Thyroid gland (tissue), 4 donors: ENCODE results near the gene PDXK. TPM values are rescaled to one million over a fixed set of nuclear protein-coding genes. Genes with fewer than 3 reads are reported as not detected.
"Not testable (repeated sequence)": the region's sequence is repeated elsewhere in the genome, so short reads cannot be mapped to it uniquely, and the experiment has no call there.

Source experiments
- DNase-seq, 2 donors: peaks; one replicate each; pipeline ENCODE4 v3.0.0-alpha.2; 2019
- H3K27ac ChIP-seq, 3 donors: fragments of 200-600 bp; sonication (generic); 1 replicate in 2 of 3; 2 replicates in 1 of 3; pipeline ENCODE4 v1.5.1; 2016 to 2019; ENCODE audit warnings: mild to moderate bottlenecking in 1 of 3, moderate library complexity in 1 of 3
- H3K27me3 ChIP-seq: fragments of 200-600 bp; sonication (generic); one replicate; pipeline ENCODE4 v1.5.1; 2019
- H3K36me3 ChIP-seq, 2 donors: fragments of 200-600 bp; sonication (generic); one replicate each; pipeline ENCODE4 v1.5.1; 2016 to 2019
- H3K4me1 ChIP-seq, 2 donors: fragments of 200-600 bp; sonication (generic); one replicate each; pipeline ENCODE4 v1.5.1; 2017 to 2019
- H3K4me3 ChIP-seq, 3 donors: fragments of 200-600 bp; sonication (generic); replicated peaks in 1 of 3; 1 replicate in 2 of 3; 2 replicates in 1 of 3; pipeline ENCODE4 v1.5.1; 2016; ENCODE audit warnings: mild to moderate bottlenecking in 1 of 3
- H3K9me3 ChIP-seq: fragments of 200-600 bp; sonication (generic); one replicate; pipeline ENCODE4 v1.5.1; 2017
- CTCF ChIP-seq, 6 experiments: fragments of 200-600 bp in 3 of 6; fragments of 450-650 bp in 3 of 6; sonication (generic) in 3 of 6; IDR thresholded peaks; one replicate each; pipeline ENCODE4 v1.5.1; 2016 to 2019; ENCODE audit warnings: antibody characterized with exemption in 6 of 6, mild to moderate bottlenecking in 2 of 6, inconsistent platforms in 1 of 6, moderate library complexity in 1 of 6
- POLR2A ChIP-seq, 2 donors: fragments of 450-650 bp; IDR thresholded peaks; one replicate each; pipeline ENCODE4 v1.6.1; 2017; ENCODE audit warnings: antibody characterized with exemption in 2 of 2, mild to moderate bottlenecking in 2 of 2, moderate library complexity in 1 of 2
- WGBS, 2 donors: methylation state at CpG; one replicate each; pipeline ENCODE4 v1.1.5; 2017; 5-methylcytosine and 5-hydroxymethylcytosine counted together
- intact Hi-C: fragments of 100-400 bp; cut with DNase I; formaldehyde crosslinking; loops from one replicate; pipeline ENCODE4 v1.15.1; 2023
- total RNA-seq, 4 donors: library from RNA; depleted of rRNA; stranded (reverse); fragments of >200 nt; gene quantifications; one replicate each; pipeline ENCODE4 v1.2.3, GENCODE V29; 2016

The PDXK gene
- total RNA-seq, 4 donors from 2014 or later: 70.6 to 95.5 (median 92.4) TPM

- Histone ChIP-seq H3K4me1 (peaks cover 0 to 8% of the 10 kb centered on the region in 2 donors), H3K36me3 (peaks cover 7 to 10% of the 10 kb centered on the region in 2 donors), H3K4me3 (no peak overlapping the region), H3K27ac (no peak overlapping the region), H3K9me3 (no peaks in the 10 kb centered on the region), H3K27me3 (no peaks in the 10 kb centered on the region)
- DNase-seq: no peak
- intact Hi-C loops: no loop called here
- TF ChIP-seq POLR2A (IDR thresholded peaks at IDR 0.05) (no peak), CTCF (IDR thresholded peaks at IDR 0.05) (no peak)
- 82 to 84% methylated on average over 11 of the region's 11 CpGs for WGBS, 2 donors
Measured at GRCh38 chr21:43697758-43698643, 20.9 kb upstream of the PDXK start.

- H3K36me3 ChIP-seq, H3K27ac ChIP-seq: not testable (repeated sequence)
Measured at GRCh38 chr21:43699492-43699777, 19.5 kb upstream of the PDXK start.

GRCh38 chr21:43699933-43700599 lies 18.9 kb upstream of the PDXK start:
- Histone ChIP-seq H3K4me3 (no peak overlapping the region), H3K27me3 (no peaks in the 10 kb centered on the region), H3K9me3 (no peaks in the 10 kb centered on the region), H3K36me3 (no peaks in the 10 kb centered on the region), H3K4me1 (peaks cover 0 to 13% of the 10 kb centered on the region in 2 donors), H3K27ac (no peak overlapping the region)
- 74 to 79% methylated on average over 12 of the region's 13 CpGs for WGBS, 2 donors
- no peak for DNase-seq
- TF ChIP-seq POLR2A (IDR thresholded peaks at IDR 0.05): no peak
- no peak for TF ChIP-seq CTCF (IDR thresholded peaks at IDR 0.05)
- intact Hi-C loops: loop anchor here (5.0 kb wide), 1 partner anchor 38 kb away; no protein-coding TSS in a partner anchor

More at GRCh38 chr21:43699492-43699777, 19.5 kb upstream of the PDXK start:
- H3K27me3 ChIP-seq, H3K9me3 ChIP-seq, DNase-seq, H3K4me3 ChIP-seq, intact Hi-C loops: not testable (repeated sequence)
- 79 to 92% methylated on average over 5 of the region's 5 CpGs for WGBS, 2 donors
- H3K4me1 ChIP-seq: peaks cover 0 to 13% of the 10 kb centered on the region in 2 donors

GRCh38 chr21:43701936-43702784 lies 16.8 kb upstream of the PDXK start:
- 72% methylated on average over 26 to 27 of the region's 29 CpGs for WGBS, 2 donors

More at GRCh38 chr21:43701936-43702784, 16.8 kb upstream of the PDXK start:
- no peaks in the 10 kb centered on the region for H3K27me3 ChIP-seq
- no peak overlapping the region for H3K27ac ChIP-seq
- no peaks in the 10 kb centered on the region for H3K36me3 ChIP-seq
- H3K4me1 ChIP-seq: peaks cover 0 to 13% of the 10 kb centered on the region in 2 donors
- DNase-seq: no peak
- intact Hi-C loops: loop anchor here (5.0 kb wide), 1 partner anchor 40 kb away; no protein-coding TSS in a partner anchor
- H3K9me3 ChIP-seq: no peaks in the 10 kb centered on the region
- no peak overlapping the region for H3K4me3 ChIP-seq
- TF ChIP-seq POLR2A (IDR thresholded peaks at IDR 0.05): no peak
- no peak for TF ChIP-seq CTCF (IDR thresholded peaks at IDR 0.05)
